ENCODE measurements around the gene CHSY1. TPM values are rescaled to one million over a fixed set of nuclear protein-coding genes. Genes with fewer than 3 reads are reported as not detected.
A peak's percentile ranks its signal among the peaks of the same experiment; 100 is the strongest.

Gene CHSY1
- polyA plus RNA-seq, 3 donors: 2.7 to 19.0 (median 3.0) TPM

- Histone ChIP-seq H3K79me2 (ENCODE audit: insufficient read depth, low read length) (peaks cover 62% of the 10 kb centered on the region), H3K4me1 (ENCODE audit: control insufficient read depth in 1 of 2, insufficient read depth in 2 of 2, low read length in 2 of 2) (peaks cover 55 to 58% of the 10 kb centered on the region in 2 donors), H3K27ac (ENCODE audit: low read depth in 1 of 2, low read length in 2 of 2) (peak overlapping the region; percentile 48 to 83), H3K27me3 (ENCODE audit: control insufficient read depth in 2 of 2, insufficient read depth in 2 of 2, low read length in 2 of 2) (no peaks in the 10 kb centered on the region), H3K4me2 (replicated peaks; ENCODE audit: extremely low read depth, low read length, poor library complexity, severe bottlenecking) (peak overlapping the region; percentile 92), H3K9me3 (replicated peaks in 1 of 2; ENCODE audit: control insufficient read depth in 1 of 2, insufficient read depth in 1 of 2, low read length in 2 of 2) (no peaks in the 10 kb centered on the region), H3K4me3 (replicated peaks in 1 of 3; ENCODE audit: low read depth in 2 of 3, low read length in 3 of 3) (peak overlapping the region; percentile 87 to 96 (median 92)), H2AFZ (ENCODE audit: insufficient read depth, low read depth, low read length, poor library complexity, severe bottlenecking) (no peak overlapping the region), H3K9ac (ENCODE audit: insufficient read depth, low read length, poor library complexity, severe bottlenecking) (peak overlapping the region; percentile 85), H4K20me1 (ENCODE audit: insufficient read depth, low read length) (peaks cover 40% of the 10 kb centered on the region), H3K36me3 (replicated peaks in 1 of 2; ENCODE audit: control insufficient read depth in 1 of 2, insufficient read depth in 2 of 2, low read length in 2 of 2) (peaks cover 0 to 5% of the 10 kb centered on the region in 2 donors)
- intact Hi-C loops (cut with micrococcal nuclease): loop anchor here (1.0 to 10.0 kb wide), 6 partner anchors 9 to 336 kb away; partner anchors contain the start of gene LRRK1 (in 1 of the 2)
- no peak for TF ChIP-seq CTCF (IDR thresholded peaks at IDR 0.05)
- Mint-ChIP-seq H3K27ac (peak overlapping the region; percentile 84 to 92 (median 91)), H3K4me1 (peaks cover 57% of the 10 kb centered on the region), H3K27me3 (ENCODE audit: low read depth in 3 of 3) (peaks cover 2 to 11% (median 7%) of the 10 kb centered on the region in 3 donors), H3K4me3 (peak overlapping the region; percentile 95 to 96), H3K36me3 (peaks cover 15 to 21% of the 10 kb centered on the region in 2 donors), H3K9me3 (no peaks in the 10 kb centered on the region)
- under 1% methylated on average over 148 of the region's 150 CpGs for WGBS (ENCODE audit: insufficient coverage)
- DNase-seq: no peak
These were observed 697 bp downstream of the CHSY1 start for GRCh38 chr15:101250873-101251829.

- Histone ChIP-seq H3K79me2 (ENCODE audit: insufficient read depth, low read length) (peaks cover 70% of the 10 kb centered on the region), H3K27ac (ENCODE audit: low read depth in 1 of 2, low read length in 2 of 2) (peak overlapping the region; percentile 48 to 83), H3K4me1 (ENCODE audit: control insufficient read depth in 1 of 2, insufficient read depth in 2 of 2, low read length in 2 of 2) (peaks cover 63 to 66% of the 10 kb centered on the region in 2 donors), H2AFZ (ENCODE audit: insufficient read depth, low read depth, low read length, poor library complexity, severe bottlenecking) (no peak overlapping the region), H4K20me1 (ENCODE audit: insufficient read depth, low read length) (peaks cover 48% of the 10 kb centered on the region), H3K4me3 (replicated peaks in 1 of 3; ENCODE audit: low read depth in 2 of 3, low read length in 3 of 3) (peak overlapping the region; percentile 87 to 96 (median 92)), H3K9ac (ENCODE audit: insufficient read depth, low read length, poor library complexity, severe bottlenecking) (peak overlapping the region; percentile 85), H3K36me3 (replicated peaks in 1 of 2; ENCODE audit: control insufficient read depth in 1 of 2, insufficient read depth in 2 of 2, low read length in 2 of 2) (peaks cover 0 to 5% of the 10 kb centered on the region in 2 donors), H3K4me2 (replicated peaks; ENCODE audit: extremely low read depth, low read length, poor library complexity, severe bottlenecking) (peak overlapping the region; percentile 92), H3K9me3 (replicated peaks in 1 of 2; ENCODE audit: control insufficient read depth in 1 of 2, insufficient read depth in 1 of 2, low read length in 2 of 2) (no peaks in the 10 kb centered on the region), H3K27me3 (ENCODE audit: control insufficient read depth in 2 of 2, insufficient read depth in 2 of 2, low read length in 2 of 2) (no peaks in the 10 kb centered on the region)
- peaks cover 62% of the 10 kb centered on the region for H3K4me1 Mint-ChIP-seq
- intact Hi-C loops (cut with micrococcal nuclease): loop anchor here (1.0 to 10.0 kb wide), 6 partner anchors 8 to 336 kb away; partner anchors contain the start of gene LRRK1 (in 1 of the 2)
- peaks cover 1 to 11% (median 7%) of the 10 kb centered on the region in 3 donors for H3K27me3 Mint-ChIP-seq (ENCODE audit: low read depth in 3 of 3)
- 0% methylated on average over 2 of the region's 6 CpGs for WGBS (ENCODE audit: insufficient coverage)
- peaks cover 15 to 25% of the 10 kb centered on the region in 2 donors for H3K36me3 Mint-ChIP-seq
- peak overlapping the region; percentile 71 to 92 (median 91) for H3K27ac Mint-ChIP-seq
- TF ChIP-seq CTCF (IDR thresholded peaks at IDR 0.05): no peak
- no peaks in the 10 kb centered on the region for H3K9me3 Mint-ChIP-seq
- DNase-seq: peak in 2 of 3 donors; percentile 18 to 40
- peak overlapping the region; percentile 95 to 96 for H3K4me3 Mint-ChIP-seq
These were observed 1.5 kb downstream of the CHSY1 start for GRCh38 chr15:101250341-101250831.

Measured in CD14-positive monocyte (primary cell).